Measurements from ENCODE around the gene GUCA2A.

GUCA2A gene

GRCh38 chr1:42176902-42177519, 12.5 kb upstream of the GUCA2A start:
- peak; percentile 70 for TF ChIP-seq CTCF (IDR thresholded peaks at IDR 0.05; ENCODE audit: insufficient read depth, missing control alignments)
- no peak for DNase-seq (ENCODE audit: insufficient read length, low spot score)
- no peak for FAIRE-seq

GRCh38 chr1:42175314-42176054, 10.9 kb upstream of the GUCA2A start:
- no peak for FAIRE-seq
- no peak for DNase-seq (ENCODE audit: insufficient read length, low spot score)
- TF ChIP-seq CTCF (IDR thresholded peaks at IDR 0.05; ENCODE audit: insufficient read depth, missing control alignments), result no peak

- FAIRE-seq, result no peak
- TF ChIP-seq CTCF (IDR thresholded peaks at IDR 0.05; ENCODE audit: insufficient read depth, missing control alignments), result no peak
- no peak for DNase-seq (ENCODE audit: insufficient read length, low spot score)
These were observed 9.6 kb upstream of the GUCA2A start for GRCh38 chr1:42173961-42174735.

GRCh38 chr1:42173155-42173933, 8.8 kb upstream of the GUCA2A start:
- peak; percentile 75 for TF ChIP-seq CTCF (IDR thresholded peaks at IDR 0.05; ENCODE audit: insufficient read depth, missing control alignments)
- no peak for DNase-seq (ENCODE audit: insufficient read length, low spot score)
- FAIRE-seq, result no peak

GRCh38 chr1:42172381-42173133, 8.0 kb upstream of the GUCA2A start:
- no peak for TF ChIP-seq CTCF (IDR thresholded peaks at IDR 0.05; ENCODE audit: insufficient read depth, missing control alignments)
- FAIRE-seq, result no peak

GRCh38 chr1:42171679-42172266, 7.2 kb upstream of the GUCA2A start:
- TF ChIP-seq CTCF (IDR thresholded peaks at IDR 0.05; ENCODE audit: insufficient read depth, missing control alignments), result no peak
- DNase-seq (ENCODE audit: insufficient read length, low spot score) (no peak), FAIRE-seq (no peak)

More at GRCh38 chr1:42172381-42173133, 8.0 kb upstream of the GUCA2A start:
- no peak for DNase-seq (ENCODE audit: insufficient read length, low spot score)
